OCI-LY7 (cell line): Measurements from ENCODE around the gene IL12RB2.

Experiments used
- CTCF ChIP-seq: fragments of 200-600 bp; sonication (generic); conservative IDR thresholded peaks from 2 replicates; pipeline ENCODE4 v1.5.1; 2014; ENCODE audit warnings: mild to moderate bottlenecking, antibody characterized with exemption, low read length, moderate library complexity, mixed read lengths
- EZH2phosphoT487 ChIP-seq: fragments of 200-600 bp; sonication (generic); IDR thresholded peaks from 2 replicates; pipeline ENCODE4 v1.6.1; 2018; ENCODE audit warnings: low read depth, borderline replicate concordance, mild to moderate bottlenecking, mixed run types, antibody characterized with exemption, low read length, moderate library complexity, mixed read lengths

- TF ChIP-seq CTCF = no peak
- no peak for TF ChIP-seq EZH2phosphoT487
Measured at GRCh38 chr1:67352211-67352610, 44.5 kb downstream of the IL12RB2 start.
